HG02623 (cell line): ENCODE data around the gene GYS2.
"Not testable (repeated sequence)": the region's sequence is repeated elsewhere in the genome, so short reads cannot be mapped to it uniquely, and the experiment has no call there.

Source experiments
- ATAC-seq: cut with Tn5 transposase; IDR thresholded peaks from one replicate; pipeline ENCODE4 v1.9.1; 2021; ENCODE audit warnings: moderate library complexity; ENCODE audit not compliant: unreplicated experiment

The GYS2 gene

DNA sequence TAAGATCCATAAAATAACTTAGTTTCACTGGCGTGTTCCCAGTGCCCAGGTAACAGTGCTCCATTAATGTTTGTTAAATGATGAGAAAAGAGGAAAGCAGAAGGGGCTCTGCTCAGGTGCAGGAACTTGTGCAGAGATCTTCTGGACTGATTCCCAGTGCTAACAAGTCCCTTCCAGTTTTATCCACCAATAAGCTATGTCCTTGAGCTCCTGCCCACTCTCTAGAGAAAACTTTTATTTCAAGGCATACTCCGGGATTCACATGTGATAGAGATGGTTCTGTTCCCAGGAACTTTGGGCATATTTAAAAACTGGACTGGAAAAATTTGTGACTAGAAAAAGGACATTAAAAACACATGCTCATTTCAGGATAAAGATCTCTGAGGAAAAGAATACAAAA is 1.9 kb downstream of the GYS2 start:
- no peak for ATAC-seq

DNA sequence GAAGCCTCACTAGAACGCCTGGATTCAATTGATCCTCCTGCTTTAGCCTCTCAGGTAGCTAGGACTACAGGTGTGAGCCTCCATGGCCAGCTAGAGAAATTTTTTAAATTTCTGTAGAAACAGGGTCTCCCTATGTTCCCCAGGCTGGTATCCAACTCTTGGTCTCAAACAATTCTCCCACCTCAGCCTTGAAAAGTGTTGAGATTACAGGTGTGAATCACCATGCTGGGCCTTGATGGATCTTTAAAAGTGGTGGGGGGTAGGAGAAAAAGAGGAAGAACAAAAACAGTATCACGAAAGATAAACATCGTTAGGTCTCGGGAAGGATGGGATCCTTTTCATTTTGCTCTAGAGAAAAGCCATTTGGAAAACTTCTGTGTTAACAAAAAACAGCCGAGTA is 4.5 kb downstream of the GYS2 start:
- no peak for ATAC-seq

DNA sequence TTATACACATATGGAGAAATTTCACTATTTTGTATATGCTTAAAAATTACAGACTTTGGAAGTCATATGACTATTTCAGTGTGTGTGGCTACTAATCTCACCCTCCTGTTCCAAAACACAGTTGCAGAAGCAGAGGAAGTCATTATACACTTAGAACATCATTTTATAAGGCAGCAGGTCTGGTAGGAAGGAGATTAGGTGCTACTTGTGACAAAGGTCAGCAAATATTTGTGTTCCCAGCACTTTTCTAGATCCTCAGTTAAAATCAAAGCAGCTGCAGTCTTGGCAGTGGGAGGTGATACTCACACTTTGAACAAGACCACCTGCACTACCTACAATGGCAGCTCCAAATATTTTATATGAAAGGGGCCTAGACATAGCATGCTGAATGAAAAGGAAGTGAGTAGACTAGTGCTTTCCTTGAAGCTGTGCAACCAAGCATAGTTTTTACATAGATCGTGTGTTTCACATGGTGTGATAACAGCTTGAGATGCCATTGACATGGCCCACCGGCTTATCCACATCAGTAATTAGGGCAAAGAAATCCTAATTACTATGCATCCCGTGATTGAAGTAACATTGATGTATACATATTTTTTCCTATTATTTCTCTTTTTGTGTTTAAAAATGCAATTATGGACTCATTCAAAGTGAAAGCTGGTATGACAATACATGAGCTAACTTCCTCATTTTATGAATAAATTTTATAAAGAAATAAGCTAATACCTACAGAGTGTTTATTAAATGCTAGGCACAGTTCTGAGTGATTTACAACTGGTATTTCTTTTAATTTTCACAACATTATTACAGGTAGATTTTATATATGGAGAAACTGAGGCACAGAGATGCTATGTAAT is 5.3 kb downstream of the GYS2 start:
- no peak for ATAC-seq

DNA sequence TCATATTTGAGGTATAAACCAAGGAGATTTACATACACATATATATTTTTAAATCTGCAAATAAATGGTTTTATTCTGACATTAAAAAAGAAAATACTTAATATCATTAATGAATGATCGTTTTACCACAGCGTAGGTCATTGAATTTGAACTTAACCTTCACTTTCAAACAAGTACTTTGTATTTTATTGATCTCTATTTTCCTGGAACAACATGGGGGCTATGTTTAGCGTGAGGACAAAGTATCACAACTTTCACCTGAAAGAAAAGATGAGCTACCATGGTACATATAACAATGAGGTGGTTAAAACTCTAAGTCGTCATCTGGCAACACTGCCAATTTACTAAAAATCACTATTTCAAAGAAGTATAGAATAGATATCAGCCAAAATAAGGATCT is 6.0 kb downstream of the GYS2 start:
- ATAC-seq = no peak

DNA sequence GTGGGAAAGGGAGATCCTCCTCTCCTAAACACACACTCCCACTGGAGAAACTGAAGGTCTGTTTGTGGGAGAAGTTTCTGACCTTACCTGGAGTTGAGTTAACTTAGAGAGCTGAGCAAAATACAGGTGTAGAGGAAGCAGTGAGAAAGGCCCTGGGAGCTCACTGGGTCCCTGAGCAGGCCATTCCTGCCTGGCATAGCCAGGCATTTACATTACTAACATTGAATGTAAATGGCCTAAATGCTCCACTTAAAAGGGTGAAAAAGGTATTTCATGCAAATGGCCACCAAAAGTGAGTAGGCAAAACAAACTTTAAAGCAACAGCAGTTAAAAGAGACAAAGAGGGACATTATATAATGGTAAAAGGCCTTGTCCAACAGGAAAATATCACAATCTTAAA is 9.3 kb downstream of the GYS2 start:
- ATAC-seq = not testable (repeated sequence)

DNA sequence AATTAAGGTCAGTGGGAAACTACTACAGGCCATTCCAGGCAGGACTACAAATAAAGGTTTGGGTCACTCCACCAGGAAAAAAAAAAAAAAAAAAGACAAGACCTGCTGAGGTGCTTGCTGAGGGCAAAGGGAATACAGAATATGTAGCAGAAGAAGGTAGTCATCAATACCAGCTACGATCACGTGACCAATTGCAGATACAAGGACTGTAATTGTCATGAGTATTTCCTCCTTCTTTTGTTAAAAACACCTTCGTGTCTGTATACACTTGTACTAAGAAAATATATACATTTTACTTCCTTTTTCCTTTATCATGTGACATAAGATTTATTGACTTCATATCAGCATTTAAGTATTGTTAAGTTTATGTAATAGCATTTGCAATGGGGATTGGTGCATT is 19.2 kb downstream of the GYS2 start:
- ATAC-seq = no peak

DNA sequence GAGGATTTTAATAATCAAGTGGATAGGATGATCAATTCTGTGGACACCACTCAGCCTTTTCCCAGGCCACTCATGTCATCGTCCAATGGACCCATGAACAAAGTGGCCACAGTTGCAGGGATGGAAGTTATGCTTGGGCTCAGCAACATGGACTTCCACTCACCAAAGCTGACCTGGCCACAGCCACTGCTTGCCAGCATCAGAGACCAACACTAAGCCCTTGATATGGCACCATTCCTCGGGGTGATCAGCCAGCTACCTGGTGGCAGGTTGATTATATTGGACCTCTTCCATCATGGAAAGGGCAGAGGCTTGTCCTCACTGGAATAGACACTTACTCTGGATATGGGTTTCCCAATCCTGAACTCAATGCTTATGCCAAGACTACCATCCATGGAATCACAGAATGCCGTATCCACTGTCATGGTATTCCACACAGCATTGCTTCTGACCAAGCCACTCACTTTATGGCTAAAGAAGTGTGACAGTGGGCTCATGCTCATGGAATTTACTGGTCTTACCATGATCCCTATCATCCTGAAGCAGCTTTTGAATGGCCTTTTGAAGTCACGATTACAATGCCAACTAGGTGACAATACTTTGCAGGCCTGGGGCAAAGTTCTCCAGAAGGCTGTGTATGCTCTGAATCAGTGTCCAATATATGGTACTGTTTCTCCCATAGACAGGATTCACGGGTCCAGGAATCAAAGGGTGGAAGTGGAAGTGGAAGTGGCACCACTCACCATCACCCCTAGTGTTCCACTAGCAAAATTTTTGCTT is 20.1 kb downstream of the GYS2 start:
- ATAC-seq = not testable (repeated sequence)

DNA sequence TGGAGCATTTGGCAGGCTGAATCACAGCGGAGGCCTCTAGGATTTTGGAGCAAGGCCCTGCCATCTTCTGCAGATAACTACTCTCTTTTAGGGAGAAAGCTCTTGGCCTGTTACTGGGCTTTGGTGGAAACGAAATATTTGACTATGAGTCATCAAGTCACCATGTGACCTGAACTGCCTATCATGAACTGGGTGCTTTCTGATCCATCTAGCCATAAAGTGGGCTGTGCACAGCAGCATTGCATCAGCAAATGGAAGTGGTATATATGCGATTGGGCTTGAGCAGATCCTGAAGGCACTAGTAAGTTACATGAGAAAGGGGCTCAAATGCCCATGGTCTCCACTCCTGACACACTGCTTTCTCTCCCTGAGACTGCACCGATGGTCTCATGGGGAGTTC is 21.1 kb downstream of the GYS2 start:
- ATAC-seq = no peak

DNA sequence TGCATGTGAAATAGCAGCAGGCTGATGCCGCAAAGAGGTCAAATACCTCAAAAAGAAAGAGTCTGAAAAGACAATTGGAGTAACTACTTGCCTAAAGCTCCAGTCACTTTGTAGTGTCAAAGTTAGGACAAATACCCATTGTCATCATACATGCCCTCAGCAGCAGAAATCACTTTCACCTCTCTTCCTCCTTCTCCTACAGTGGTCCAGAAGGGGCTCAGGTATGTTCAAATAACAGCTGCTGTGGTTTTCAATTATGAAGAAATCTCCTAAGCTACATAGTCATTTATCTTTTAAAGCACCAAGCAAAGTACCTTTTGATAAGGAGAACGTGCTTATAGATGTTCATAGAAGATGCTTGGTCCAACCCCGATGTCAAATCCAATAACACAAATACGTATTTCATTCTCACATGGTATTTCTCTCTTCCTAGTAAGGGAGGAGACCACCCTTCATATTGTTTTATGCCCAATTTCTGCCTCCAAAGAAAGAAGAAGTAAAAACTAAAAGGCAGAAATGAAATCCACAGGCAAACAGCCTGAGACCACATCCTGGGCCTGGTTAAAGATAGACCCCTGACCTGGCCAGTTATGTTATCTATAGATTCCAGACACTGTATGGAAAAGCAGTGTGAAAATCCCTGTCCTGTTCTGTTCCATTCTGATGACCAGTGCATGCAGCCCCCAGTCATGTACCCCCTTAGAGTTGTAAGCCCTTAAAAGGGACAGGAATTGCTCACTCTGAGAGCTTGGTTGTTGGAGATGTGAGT is 23.7 kb downstream of the GYS2 start:
- no peak for ATAC-seq

DNA sequence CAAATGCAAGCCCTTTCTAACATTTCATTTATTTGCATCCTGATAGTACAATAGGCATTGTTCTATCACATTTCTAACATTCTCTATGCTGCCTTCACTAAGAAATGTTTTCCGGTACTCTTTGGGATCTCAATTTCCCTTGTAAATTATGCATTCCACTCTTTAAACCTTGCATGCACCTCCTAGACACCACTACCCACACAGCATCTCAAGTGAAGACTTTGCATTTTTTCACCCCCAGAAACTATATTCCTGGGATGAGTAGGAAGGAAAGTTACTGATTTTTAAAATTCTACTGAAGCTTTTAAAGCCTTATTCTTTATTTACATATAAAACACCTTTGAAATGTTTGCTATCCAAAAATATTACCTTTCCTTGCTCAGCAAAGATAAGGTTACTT is 27.1 kb downstream of the GYS2 start:
- ATAC-seq = no peak

DNA sequence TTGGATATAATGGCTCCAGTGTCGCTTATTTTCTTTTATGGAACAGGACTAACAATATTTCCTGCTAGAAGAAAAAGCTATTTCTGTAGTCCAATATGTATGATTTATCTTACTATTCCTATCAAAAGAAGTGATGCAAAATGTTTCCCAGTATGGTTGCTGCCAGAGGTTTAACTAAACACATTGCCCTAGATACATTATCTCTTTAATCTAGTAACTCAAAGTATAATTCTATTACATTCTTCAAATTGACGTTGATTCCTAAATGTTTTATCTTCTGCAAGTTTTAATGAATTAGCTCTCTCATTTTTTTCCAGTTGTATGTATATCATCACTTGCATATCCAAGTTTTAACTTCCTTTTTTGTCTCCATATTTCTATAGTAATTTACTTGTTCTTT is 28.2 kb downstream of the GYS2 start:
- no peak for ATAC-seq

DNA sequence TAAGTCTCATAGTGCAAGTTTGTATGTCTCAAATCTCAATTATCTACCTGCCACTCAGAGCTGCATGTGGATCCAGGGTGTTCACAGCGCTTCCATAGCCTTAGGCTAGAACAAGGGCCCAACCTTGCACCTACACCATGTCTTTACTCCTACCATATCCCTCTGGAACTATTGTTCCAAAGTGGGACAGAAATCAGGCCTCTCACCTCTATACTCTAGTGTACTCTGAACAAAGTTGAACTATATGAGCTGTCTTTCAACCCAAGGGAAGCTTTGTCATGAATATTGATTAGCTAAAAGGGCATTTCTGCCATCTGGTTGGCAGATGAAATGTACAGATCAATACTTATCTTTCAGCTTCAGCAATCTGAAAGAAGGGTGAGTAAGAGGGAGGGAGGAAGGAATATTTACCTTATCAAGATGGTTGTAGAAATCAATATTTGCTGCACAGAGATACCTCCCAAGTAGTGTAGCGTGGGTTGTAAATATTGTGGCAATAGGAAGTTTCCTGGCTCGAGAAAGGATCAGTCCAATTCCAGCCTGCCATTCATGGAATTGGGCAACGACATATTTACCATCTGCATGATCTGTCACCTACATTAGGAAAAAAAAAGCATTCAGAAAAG is 30.8 kb downstream of the GYS2 start:
- ATAC-seq = no peak

DNA sequence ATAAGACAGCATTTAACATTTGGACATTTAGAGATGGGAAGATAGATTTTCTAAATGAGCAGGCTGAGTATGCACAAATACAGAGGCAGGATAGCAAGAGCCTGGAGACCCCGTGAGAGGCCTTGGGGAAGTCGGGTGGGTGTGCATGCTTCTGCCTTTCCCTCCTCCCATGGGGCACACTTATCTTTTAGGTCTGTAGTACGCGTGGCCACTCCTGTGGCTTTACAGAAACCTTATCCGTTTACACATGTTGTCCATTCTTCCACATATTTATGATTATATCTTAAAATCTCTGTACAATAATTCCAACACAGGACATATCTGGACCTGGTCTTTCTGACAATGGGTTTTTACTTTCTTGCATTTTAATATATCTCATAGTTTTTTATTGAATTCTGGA is 33.6 kb downstream of the GYS2 start:
- no peak for ATAC-seq

DNA sequence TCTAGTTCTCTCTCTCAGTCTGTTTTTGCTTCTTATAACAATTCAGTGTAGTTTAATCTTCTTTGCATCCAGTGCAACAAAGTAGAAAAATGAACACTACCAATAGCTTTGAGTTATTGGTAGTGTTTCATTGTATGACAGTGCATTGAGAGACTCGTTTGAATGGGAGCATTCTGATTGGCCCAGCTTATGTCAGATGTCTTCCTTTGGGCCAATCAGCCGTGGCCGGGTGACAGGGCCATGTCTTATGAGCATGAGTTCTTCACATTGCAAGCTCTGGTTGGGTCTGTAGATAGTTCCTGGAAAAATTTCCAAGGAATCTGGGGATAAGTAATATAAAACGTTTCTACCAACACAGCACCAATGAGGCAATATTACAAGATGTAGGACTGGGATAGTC is 36.5 kb downstream of the GYS2 start:
- no peak for ATAC-seq

DNA sequence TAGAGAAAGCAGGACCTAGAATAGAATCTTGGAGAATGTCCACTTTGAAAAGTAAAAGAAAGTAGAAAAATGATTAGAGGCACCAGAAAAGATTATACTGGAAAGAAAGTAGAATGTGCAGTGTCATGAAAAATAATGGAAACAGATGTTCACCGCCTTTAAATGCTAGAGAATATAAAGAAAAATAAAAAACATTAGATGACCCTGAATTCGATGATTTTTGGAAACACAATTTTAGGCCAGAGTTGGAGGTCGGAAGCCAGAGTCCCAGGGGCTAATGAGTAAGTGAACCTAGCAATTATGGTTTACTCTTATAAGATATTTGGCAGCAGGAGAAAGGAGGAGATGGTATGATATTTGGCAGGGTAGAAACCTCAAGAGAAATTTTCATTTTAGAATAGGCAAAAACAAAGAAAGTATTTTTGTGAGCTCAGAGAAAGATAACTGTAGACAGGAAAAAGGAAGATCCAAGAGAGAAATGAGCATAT is 37.7 kb downstream of the GYS2 start:
- no peak for ATAC-seq

DNA sequence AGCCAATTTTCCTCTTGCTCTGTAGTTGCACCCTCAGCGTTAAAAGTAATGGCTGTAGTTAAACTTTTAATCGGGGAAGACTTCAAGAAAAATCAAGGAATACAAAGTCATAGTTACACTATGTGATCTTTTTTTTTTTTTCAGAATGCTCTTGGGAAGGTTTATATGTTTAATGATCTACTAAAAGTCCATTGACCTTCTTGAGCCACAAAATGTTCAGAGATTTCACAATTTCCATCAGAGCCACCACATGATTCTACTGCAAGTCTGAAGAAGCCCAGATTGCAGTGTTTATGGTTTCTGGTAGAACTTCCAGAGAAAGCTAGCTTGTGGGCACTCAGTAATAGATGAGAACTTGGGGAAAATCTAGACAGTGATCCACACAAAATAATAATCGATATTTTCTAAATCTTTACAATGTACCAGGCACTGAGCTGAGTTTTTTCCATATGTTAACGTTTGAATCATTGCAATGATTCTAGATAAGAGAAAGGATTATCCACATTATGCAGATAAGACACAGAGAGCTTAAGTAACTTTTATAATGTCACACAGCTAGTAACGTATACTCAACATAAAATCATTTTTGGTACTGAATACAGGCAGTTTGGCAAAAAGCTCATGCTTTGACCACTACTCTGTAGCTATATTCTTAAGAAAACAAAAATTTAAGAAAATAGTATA is 38.3 kb downstream of the GYS2 start:
- no peak for ATAC-seq

DNA sequence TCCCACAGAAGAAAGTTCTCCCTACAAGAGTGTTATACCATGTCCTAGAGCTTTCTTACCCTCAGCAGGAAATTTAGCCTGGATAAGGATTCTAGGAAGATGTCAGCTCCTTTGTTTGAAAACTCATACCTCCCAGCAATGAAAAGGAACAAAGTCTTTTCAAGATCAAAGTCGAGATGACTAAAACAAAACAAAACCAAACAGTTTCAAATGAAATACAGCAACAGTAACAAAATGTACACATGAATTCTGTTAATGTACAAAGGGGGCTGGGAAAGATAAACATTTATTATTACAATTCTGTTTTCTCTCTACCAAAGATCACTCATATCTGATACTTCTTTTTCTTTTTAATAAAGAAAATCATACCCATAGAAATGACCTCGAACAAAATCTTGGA is 41.8 kb downstream of the GYS2 start:
- ATAC-seq = no peak

DNA sequence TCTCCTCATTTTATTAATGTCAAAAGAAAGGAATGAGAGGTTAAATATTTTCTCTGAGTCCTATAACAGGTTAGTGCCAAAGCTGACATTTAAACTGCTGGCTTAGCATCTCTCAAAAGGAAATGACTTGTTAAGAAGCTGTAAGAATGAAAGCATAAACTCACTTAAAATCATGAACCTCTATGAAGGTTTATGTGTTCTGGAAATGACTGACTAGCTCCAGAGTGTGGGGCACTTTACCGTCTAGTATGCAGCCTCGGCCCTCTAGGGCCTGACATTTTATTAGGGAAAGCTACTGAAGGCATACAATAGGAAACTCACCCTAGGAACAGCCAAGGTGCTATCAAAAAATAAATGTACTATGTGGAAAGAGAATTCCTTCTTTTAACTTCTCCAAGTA is 43.5 kb downstream of the GYS2 start:
- no peak for ATAC-seq

DNA sequence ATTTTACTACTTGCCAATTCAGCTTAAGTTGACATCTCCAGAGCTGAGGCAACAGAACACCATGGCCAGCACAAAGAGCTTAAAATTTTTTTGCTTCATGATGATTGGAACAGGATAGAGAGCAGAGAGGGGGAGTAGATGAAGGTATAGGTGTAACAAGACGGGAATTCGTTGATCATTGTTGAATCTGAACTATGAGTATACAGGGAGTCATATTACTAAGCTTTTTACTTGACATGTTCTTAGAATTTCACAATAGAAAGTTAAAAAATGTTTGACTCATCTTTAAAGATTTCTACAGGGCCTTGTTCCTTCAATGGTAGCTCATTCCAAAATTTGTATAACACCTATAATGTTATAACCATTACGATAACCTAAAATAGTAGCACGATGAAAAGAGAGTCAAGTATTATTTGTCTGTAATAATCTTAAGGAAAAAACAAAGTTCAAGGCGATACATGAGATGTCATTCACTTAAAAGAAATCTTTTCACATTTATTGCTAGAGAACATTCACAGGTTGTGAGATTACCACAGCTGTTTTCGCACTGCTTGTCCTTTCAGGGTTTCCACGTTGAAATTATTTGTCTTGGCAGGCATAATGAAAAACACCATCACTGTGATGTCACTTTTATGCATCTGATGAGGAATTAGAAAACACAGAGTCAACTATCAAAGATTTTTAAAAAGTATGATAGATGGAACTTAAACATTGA is 44.6 kb downstream of the GYS2 start:
- ATAC-seq = no peak
